Measurements from ENCODE around the gene SLC7A5. TPM values are rescaled to one million over a fixed set of nuclear protein-coding genes. Genes with fewer than 3 reads are reported as not detected.
"Not testable (repeated sequence)": the region's sequence is repeated elsewhere in the genome, so short reads cannot be mapped to it uniquely, and the experiment has no call there.

Gene SLC7A5
- total RNA-seq, 2 donors from 2014 or later: 3.3 to 232 TPM

GRCh38 chr16:87911106-87911763 lies 41.9 kb upstream of the SLC7A5 start:
- H3K36me3 ChIP-seq; H3K4me3 ChIP-seq; H3K27ac ChIP-seq; H3K4me1 ChIP-seq (replicated peaks); H3K27me3 ChIP-seq (replicated peaks; ENCODE audit: insufficient read depth); intact Hi-C loops (cut with DNase I); H3K9me3 ChIP-seq: not testable (repeated sequence)
- peak; percentile 41 for TF ChIP-seq POLR2AphosphoS5 (IDR thresholded peaks at IDR 0.05)
- DNase-seq (ENCODE audit: low spot score): peak; percentile 13
- 37% methylated on average over 23 of the region's 23 CpGs for WGBS

GRCh38 chr16:87909203-87909935 lies 40.1 kb upstream of the SLC7A5 start:
- whole genome bisulfite sequencing: 29% methylated on average over 36 of the region's 36 CpGs
- peak; percentile 56 to 85 (median 72) for TF ChIP-seq CTCF (IDR thresholded peaks at IDR 0.05)
- H3K27me3 ChIP-seq (replicated peaks; ENCODE audit: insufficient read depth); intact Hi-C loops (cut with DNase I); H3K4me1 ChIP-seq (replicated peaks); H3K27ac ChIP-seq; H3K9me3 ChIP-seq; H3K36me3 ChIP-seq; H3K4me3 ChIP-seq: not testable (repeated sequence)
- peak; percentile 29 for DNase-seq (ENCODE audit: low spot score)

GRCh38 chr16:87908101-87908500 lies 38.8 kb upstream of the SLC7A5 start:
- H3K4me1 ChIP-seq (replicated peaks); H3K36me3 ChIP-seq; H3K4me3 ChIP-seq; H3K27ac ChIP-seq; H3K9me3 ChIP-seq; H3K27me3 ChIP-seq (replicated peaks; ENCODE audit: insufficient read depth); DNase-seq (ENCODE audit: low spot score); intact Hi-C loops (cut with DNase I): not testable (repeated sequence)
- 94% methylated on average over 11 of the region's 11 CpGs for WGBS

- H3K27me3 ChIP-seq (replicated peaks; ENCODE audit: insufficient read depth); intact Hi-C loops (cut with DNase I); H3K9me3 ChIP-seq; H3K4me1 ChIP-seq (replicated peaks); H3K36me3 ChIP-seq; H3K4me3 ChIP-seq; H3K27ac ChIP-seq; DNase-seq (ENCODE audit: low spot score): not testable (repeated sequence)
- WGBS: 89% methylated on average over 7 of the region's 7 CpGs
Measured at GRCh38 chr16:87905521-87905920, 36.2 kb upstream of the SLC7A5 start.

- H3K4me3 ChIP-seq; H3K4me1 ChIP-seq (replicated peaks); H3K9me3 ChIP-seq; DNase-seq (ENCODE audit: low spot score); intact Hi-C loops (cut with DNase I); H3K27ac ChIP-seq; H3K27me3 ChIP-seq (replicated peaks; ENCODE audit: insufficient read depth); H3K36me3 ChIP-seq: not testable (repeated sequence)
- 74% methylated on average over 5 of the region's 5 CpGs for WGBS
Measured at GRCh38 chr16:87904963-87905362, 35.7 kb upstream of the SLC7A5 start.

- H3K4me1 ChIP-seq (replicated peaks); intact Hi-C loops (cut with DNase I); DNase-seq (ENCODE audit: low spot score); H3K36me3 ChIP-seq; H3K9me3 ChIP-seq; H3K27ac ChIP-seq; H3K4me3 ChIP-seq; H3K27me3 ChIP-seq (replicated peaks; ENCODE audit: insufficient read depth): not testable (repeated sequence)
- 66% methylated on average over 12 of the region's 12 CpGs for WGBS
Measured at GRCh38 chr16:87900489-87900888, 31.2 kb upstream of the SLC7A5 start.

GRCh38 chr16:87897521-87898505 lies 28.5 kb upstream of the SLC7A5 start:
- Histone ChIP-seq H3K27me3 (replicated peaks; ENCODE audit: insufficient read depth) (no peaks in the 10 kb centered on the region), H3K9me3 (no peaks in the 10 kb centered on the region), H3K4me1 (replicated peaks) (no peaks in the 10 kb centered on the region), H3K36me3 (no peaks in the 10 kb centered on the region), H3K4me3 (no peak overlapping the region), H3K27ac (no peak overlapping the region)
- WGBS: 75% methylated on average over 20 of the region's 20 CpGs
- DNase-seq (ENCODE audit: low spot score): no peak
- TF ChIP-seq POLR2AphosphoS5 (IDR thresholded peaks at IDR 0.05) (no peak), POLR2A (IDR thresholded peaks at IDR 0.05) (no peak), CTCF (IDR thresholded peaks at IDR 0.05) (no peak)
- intact Hi-C loops (cut with DNase I): no loop called here

GRCh38 chr16:87896924-87897520 lies 27.7 kb upstream of the SLC7A5 start:
- H3K36me3 ChIP-seq; H3K4me3 ChIP-seq; H3K4me1 ChIP-seq (replicated peaks); H3K27me3 ChIP-seq (replicated peaks; ENCODE audit: insufficient read depth); H3K27ac ChIP-seq; H3K9me3 ChIP-seq; intact Hi-C loops (cut with DNase I); DNase-seq (ENCODE audit: low spot score): not testable (repeated sequence)
- WGBS: 78% methylated on average over 15 of the region's 16 CpGs

- intact Hi-C loops (cut with DNase I); H3K9me3 ChIP-seq; H3K27me3 ChIP-seq (replicated peaks; ENCODE audit: insufficient read depth); DNase-seq (ENCODE audit: low spot score); H3K4me1 ChIP-seq (replicated peaks); H3K36me3 ChIP-seq; H3K4me3 ChIP-seq; H3K27ac ChIP-seq: not testable (repeated sequence)
- 85% methylated on average over 17 of the region's 17 CpGs for WGBS
Measured at GRCh38 chr16:87896176-87896890, 27.0 kb upstream of the SLC7A5 start.

Measured in prostate gland (tissue), 2 donors.